H9 (cell line): ENCODE measurements around the gene CCSER2. TPM values are rescaled to one million over a fixed set of nuclear protein-coding genes. Genes with fewer than 3 reads are reported as not detected.
"Not testable (repeated sequence)": the region's sequence is repeated elsewhere in the genome, so short reads cannot be mapped to it uniquely, and the experiment has no call there.

Experiments
- DNase-seq: peaks from one replicate; pipeline ENCODE4 v3.0.0-alpha.2; 2017
- H2AFZ ChIP-seq: one replicate; pipeline ENCODE4 v1.6.1; 2013; ENCODE audit warnings: mild to moderate bottlenecking, low read length, control low read depth, moderate library complexity
- H2AK5ac ChIP-seq: 2 replicates; pipeline ENCODE4 v1.6.1; 2013; ENCODE audit warnings: low read length, control low read depth, mixed read lengths; ENCODE audit not compliant: insufficient read length
- H2BK120ac ChIP-seq: one replicate; pipeline ENCODE4 v1.6.1; 2013; ENCODE audit warnings: low read depth, mild to moderate bottlenecking, low read length, control low read depth, inconsistent platforms; ENCODE audit not compliant: poor library complexity, severe bottlenecking
- H2BK12ac ChIP-seq: 2 replicates; pipeline ENCODE4 v1.6.1; 2013; ENCODE audit warnings: low read length, control low read depth, mixed read lengths, low read depth; ENCODE audit not compliant: insufficient read length
- H2BK15ac ChIP-seq: 2 replicates; pipeline ENCODE4 v1.6.1; 2013; ENCODE audit warnings: low read depth, low read length, control low read depth
- H2BK20ac ChIP-seq: one replicate; pipeline ENCODE4 v1.6.1; 2013; ENCODE audit warnings: low read depth, mild to moderate bottlenecking, low read length, control low read depth, inconsistent platforms; ENCODE audit not compliant: poor library complexity, severe bottlenecking
- H2BK5ac ChIP-seq: 2 replicates; pipeline ENCODE4 v1.6.1; 2013; ENCODE audit warnings: low read length, control low read depth, mixed read lengths; ENCODE audit not compliant: insufficient read length
- H3K14ac ChIP-seq: 2 replicates; pipeline ENCODE4 v1.6.1; 2013; ENCODE audit warnings: low read length, control low read depth; ENCODE audit not compliant: insufficient read depth
- H3K18ac ChIP-seq: 2 replicates; pipeline ENCODE4 v1.6.1; 2013; ENCODE audit warnings: low read depth, mild to moderate bottlenecking, mixed read lengths, low read length, control low read depth; ENCODE audit not compliant: insufficient read length
- H3K23ac ChIP-seq: 2 replicates; pipeline ENCODE4 v1.6.1; 2013; ENCODE audit warnings: low read length, control low read depth, mixed read lengths, low read depth; ENCODE audit not compliant: insufficient read length
- H3K23me2 ChIP-seq: 2 replicates; pipeline ENCODE4 v1.6.1; 2013; ENCODE audit warnings: low read depth, mild to moderate bottlenecking, mixed read lengths, low read length, control low read depth; ENCODE audit not compliant: insufficient read length, poor library complexity, severe bottlenecking
- H3K27ac ChIP-seq: 2 replicates; pipeline ENCODE4 v1.5.1; 2013; ENCODE audit warnings: low read length, control low read depth, mixed read lengths, low read depth; ENCODE audit not compliant: insufficient read length
- H3K27me3 ChIP-seq: 2 replicates; pipeline ENCODE4 v1.6.1; 2013; ENCODE audit warnings: low read length, control low read depth, inconsistent platforms; ENCODE audit not compliant: insufficient read depth
- H3K4ac ChIP-seq: 2 replicates; pipeline ENCODE4 v1.6.1; 2013; ENCODE audit warnings: low read depth, mild to moderate bottlenecking, control low read depth, inconsistent platforms, low read length, moderate library complexity
- H3K4me1 ChIP-seq: 2 replicates; pipeline ENCODE4 v1.6.1; 2013; ENCODE audit warnings: low read length, control low read depth, inconsistent platforms; ENCODE audit not compliant: insufficient read depth
- H3K4me2 ChIP-seq: 2 replicates; pipeline ENCODE4 v1.6.1; 2013; ENCODE audit warnings: low read length, control low read depth, mixed read lengths; ENCODE audit not compliant: insufficient read length, insufficient read depth
- H3K56ac ChIP-seq: 2 replicates; pipeline ENCODE4 v1.6.1; 2013; ENCODE audit warnings: low read depth, mild to moderate bottlenecking, mixed read lengths, low read length, control low read depth; ENCODE audit not compliant: insufficient read length
- H3K79me1 ChIP-seq: 2 replicates; pipeline ENCODE4 v1.6.1; 2013; ENCODE audit warnings: low read depth, mild to moderate bottlenecking, moderate library complexity, low read length, control low read depth, inconsistent platforms; ENCODE audit not compliant: insufficient read depth, poor library complexity, severe bottlenecking
- H3K79me2 ChIP-seq: 2 replicates; pipeline ENCODE4 v1.6.1; 2013; ENCODE audit warnings: low read length, control low read depth, inconsistent platforms; ENCODE audit not compliant: insufficient read depth
- H3K9ac ChIP-seq: 2 replicates; pipeline ENCODE4 v1.6.1; 2013; ENCODE audit warnings: low read length, control low read depth, mixed read lengths; ENCODE audit not compliant: insufficient read length; ENCODE audit errors: extremely low read depth
- H3K9me3 ChIP-seq: one replicate; pipeline ENCODE4 v1.6.1; 2013; ENCODE audit warnings: low read depth, low read length, inconsistent platforms; ENCODE audit not compliant: control insufficient read depth
- H3T11ph ChIP-seq: one replicate; pipeline ENCODE4 v1.6.1; 2013; ENCODE audit warnings: mild to moderate bottlenecking, low read length, control low read depth, inconsistent platforms
- H4K20me1 ChIP-seq: one replicate; pipeline ENCODE4 v1.6.1; 2013; ENCODE audit not compliant: control insufficient read depth, insufficient read length, insufficient read depth
- H4K5ac ChIP-seq: 2 replicates; pipeline ENCODE4 v1.6.1; 2013; ENCODE audit warnings: low read depth, mild to moderate bottlenecking, mixed read lengths, low read length, control low read depth; ENCODE audit not compliant: insufficient read length
- H4K8ac ChIP-seq: replicated peaks from 2 replicates; pipeline ENCODE4 v1.6.1; 2013; ENCODE audit warnings: low read length, control low read depth, mixed read lengths, low read depth; ENCODE audit not compliant: insufficient read length
- H4K91ac ChIP-seq: 2 replicates; pipeline ENCODE4 v1.6.1; 2013; ENCODE audit warnings: low read depth, mild to moderate bottlenecking, moderate library complexity, mixed read lengths, low read length, control low read depth; ENCODE audit not compliant: insufficient read length
- H3K27ac Mint-ChIP-seq, 3 experiments: 2 replicates in 2 of 3; 3 replicates in 1 of 3; pipeline ENCODE4 v1.8.0; 2020 to 2021; ENCODE audit warnings: mixed read lengths in 3 of 3, mild to moderate bottlenecking in 1 of 3, moderate library complexity in 1 of 3
- H3K27me3 Mint-ChIP-seq: 2 replicates; pipeline ENCODE4 v1.8.0; 2021; ENCODE audit warnings: low read depth, mild to moderate bottlenecking, moderate library complexity, mixed read lengths
- H3K36me3 Mint-ChIP-seq, 3 experiments: 2 replicates in 2 of 3; 3 replicates in 1 of 3; pipeline ENCODE4 v1.8.0; 2020 to 2021; ENCODE audit warnings: low read depth in 3 of 3, mixed read lengths in 3 of 3; ENCODE audit not compliant: insufficient read depth in 1 of 3
- H3K4me1 Mint-ChIP-seq, 2 experiments: 2 replicates each; pipeline ENCODE4 v1.8.0; 2020; ENCODE audit warnings: mixed read lengths in 2 of 2
- H3K4me3 Mint-ChIP-seq, 2 experiments: 2 replicates in 1 of 2; 3 replicates in 1 of 2; pipeline ENCODE4 v1.8.0; 2020 to 2021; ENCODE audit warnings: mild to moderate bottlenecking in 2 of 2, mixed read lengths in 2 of 2, moderate library complexity in 1 of 2
- H3K9me3 Mint-ChIP-seq, 2 experiments: 2 replicates in 1 of 2; 3 replicates in 1 of 2; pipeline ENCODE4 v1.8.0; 2020; ENCODE audit warnings: mild to moderate bottlenecking in 2 of 2, mixed read lengths in 2 of 2, moderate library complexity in 1 of 2
- CTCF ChIP-seq: fragments of 200-600 bp; sonication (generic); conservative IDR thresholded peaks from 3 replicates; pipeline ENCODE4 v1.8.0; 2021; ENCODE audit warnings: antibody characterized with exemption, mild to moderate bottlenecking
- WGBS: extraction: QIAGEN DNeasy Blood & Tissue Kit; methylation state at CpG from one replicate; pipeline ENCODE4 v1.1.7; 2013; ENCODE audit warnings: missing lambda C conversion rate, low lambda C conversion rate, mixed read lengths; ENCODE audit not compliant: insufficient read length; ENCODE audit errors: extremely low coverage; 5-methylcytosine and 5-hydroxymethylcytosine counted together
- total RNA-seq: library from RNA; stranded (reverse); gene quantifications from 2 replicates; pipeline ENCODE4 v1.2.1, GENCODE V29; 2021

CCSER2 gene
- total RNA-seq, 1 experiment from 2014 or later: 22.2 TPM

GRCh38 chr10:84447701-84448400, 119.5 kb downstream of the CCSER2 start:
- Mint-ChIP-seq H3K9me3 (peaks cover 4% of the 10 kb centered on the region in 2 experiments; a peak in 1 of 5 replicates), H3K27ac (peak overlapping the region; percentile 2 to 45 (median 5); a peak in 4 of 7 replicates), H3K27me3 (no peaks in the 10 kb centered on the region), H3K4me3 (no peak overlapping the region), H3K4me1 (peaks cover 13 to 21% of the 10 kb centered on the region in 2 experiments), H3K36me3 (peaks cover 5 to 7% (median 6%) of the 10 kb centered on the region in 3 experiments)
- H3T11ph ChIP-seq: no peak overlapping the region
- no peak overlapping the region for H3K14ac ChIP-seq
- no peaks in the 10 kb centered on the region for H3K79me1 ChIP-seq
- no peak overlapping the region for H3K23ac ChIP-seq
- H2AFZ ChIP-seq: no peak overlapping the region
- H2BK120ac ChIP-seq: no peak overlapping the region
- H4K91ac ChIP-seq: no peak overlapping the region
- no peak overlapping the region for H3K9ac ChIP-seq
- no peak overlapping the region for H3K27ac ChIP-seq
- no peak overlapping the region for H3K4ac ChIP-seq
- no peaks in the 10 kb centered on the region for H3K9me3 ChIP-seq
- WGBS: no CpG with 5 or more reads among the region's 8 CpGs
- no peaks in the 10 kb centered on the region for H4K20me1 ChIP-seq
- no peak overlapping the region for H3K56ac ChIP-seq
- no peaks in the 10 kb centered on the region for H3K79me2 ChIP-seq
- no peak overlapping the region for H4K5ac ChIP-seq
- TF ChIP-seq CTCF: no peak
- no peak overlapping the region for H2BK15ac ChIP-seq
- no peak overlapping the region for H3K4me2 ChIP-seq
- DNase-seq: peak; percentile 33
- H3K23me2 ChIP-seq: no peaks in the 10 kb centered on the region
- no peak overlapping the region for H2AK5ac ChIP-seq
- no peak overlapping the region for H2BK20ac ChIP-seq
- no peak overlapping the region for H3K18ac ChIP-seq
- H4K8ac ChIP-seq: no peak overlapping the region
- H3K4me1 ChIP-seq: no peaks in the 10 kb centered on the region
- H3K27me3 ChIP-seq: no peaks in the 10 kb centered on the region
- no peak overlapping the region for H2BK12ac ChIP-seq
- no peak overlapping the region for H2BK5ac ChIP-seq

GRCh38 chr10:84449351-84449750, 121.0 kb downstream of the CCSER2 start:
- not testable (repeated sequence) for H3K9me3 Mint-ChIP-seq, H4K8ac ChIP-seq, H3K4me3 Mint-ChIP-seq, H3K79me2 ChIP-seq, H2BK12ac ChIP-seq, H2BK5ac ChIP-seq, H3T11ph ChIP-seq, H4K91ac ChIP-seq, H3K79me1 ChIP-seq, H3K18ac ChIP-seq, DNase-seq, H3K4me1 ChIP-seq, H2BK15ac ChIP-seq, H3K23me2 ChIP-seq, H3K14ac ChIP-seq, H4K20me1 ChIP-seq, H3K9me3 ChIP-seq, H2BK20ac ChIP-seq, H2AK5ac ChIP-seq, H3K36me3 Mint-ChIP-seq, H2AFZ ChIP-seq, H4K5ac ChIP-seq, H3K27ac ChIP-seq, H3K9ac ChIP-seq, H3K4ac ChIP-seq, H3K4me2 ChIP-seq, H3K23ac ChIP-seq, H3K27me3 Mint-ChIP-seq, H2BK120ac ChIP-seq, H3K27me3 ChIP-seq, H3K56ac ChIP-seq
- H3K4me1 Mint-ChIP-seq: peaks cover 13 to 21% of the 10 kb centered on the region in 2 experiments
- WGBS: no CpG with 5 or more reads among the region's 7 CpGs
- peak overlapping the region in 1 of 3 experiments; percentile 56; a peak in 1 of 7 replicates for H3K27ac Mint-ChIP-seq
